ENCODE measurements around the gene DUSP19. TPM values are rescaled to one million over a fixed set of nuclear protein-coding genes. Genes with fewer than 3 reads are reported as not detected.

DUSP19 gene
- total and polyA plus RNA-seq, 2 of the 4 experiments (the other 2 are of a cell fraction), result 0.86 to 1.4 TPM

DNA sequence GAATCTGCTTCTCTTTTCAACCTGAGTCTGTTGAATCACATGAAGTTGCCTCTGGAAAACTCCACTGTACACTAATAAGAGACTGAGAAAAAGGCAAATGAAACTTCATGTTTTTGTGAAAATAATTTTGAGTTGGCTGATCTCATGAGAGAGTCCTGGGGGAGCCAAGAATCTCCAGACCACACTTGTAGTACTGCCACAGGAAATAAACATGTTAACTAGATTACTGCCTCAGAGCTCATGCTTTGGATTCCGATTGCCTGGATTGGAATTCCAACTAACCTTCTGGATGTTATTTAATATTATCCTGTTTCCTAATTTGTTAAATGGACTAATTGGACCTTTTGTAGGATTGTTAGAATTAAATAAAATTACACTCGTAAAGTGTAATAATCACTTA, 70.9 kb downstream of the DUSP19 start:
- Histone ChIP-seq H3K4me2 (ENCODE audit: low read depth, low read length) (0 out of 2 replicates have a peak overlapping the region, but pooled peaks have one; percentile 36), H4K5ac (ENCODE audit: low read depth, low read length) (no peak overlapping the region), H3K27me3 (ENCODE audit: control insufficient read depth, insufficient read depth, low read length) (no peaks in the 10 kb centered on the region), H3K18ac (ENCODE audit: low read depth, low read length) (no peak overlapping the region), H3K9me1 (ENCODE audit: insufficient read depth, low read length) (no peaks in the 10 kb centered on the region), H3K23ac (ENCODE audit: low read depth, low read length) (no peak overlapping the region), H3K36me3 (ENCODE audit: control insufficient read depth, insufficient read depth, low read length) (no peaks in the 10 kb centered on the region), H2AK9ac (replicated peaks; ENCODE audit: low read depth, low read length, poor library complexity) (no peak overlapping the region), H4K8ac (ENCODE audit: low read depth in 2 of 2, low read length in 2 of 2) (no peak overlapping the region), H3K4ac (ENCODE audit: low read depth, low read length) (no peak overlapping the region), H2BK5ac (ENCODE audit: low read depth, low read length, poor library complexity, severe bottlenecking) (no peak overlapping the region), H3K4me3 (ENCODE audit: insufficient read depth, low read depth, low read length) (no peak overlapping the region), H3K9ac (ENCODE audit: low read depth, low read length) (no peak overlapping the region), H4K91ac (ENCODE audit: insufficient read depth, low read depth, low read length) (no peak overlapping the region), H3K9me3 (ENCODE audit: control insufficient read depth, insufficient read depth, low read length) (no peaks in the 10 kb centered on the region), H3K56ac (ENCODE audit: extremely low read depth, insufficient read depth, low read length) (no peak overlapping the region), H3K14ac (replicated peaks; ENCODE audit: low read depth, low read length) (no peak overlapping the region), H3K4me1 (ENCODE audit: control insufficient read depth, insufficient read depth, low read length) (peaks cover 8% of the 10 kb centered on the region), H3K79me1 (ENCODE audit: low read depth in 1 of 2, low read length in 2 of 2) (peaks cover 7 to 14% of the 10 kb centered on the region in 2 experiments), H3K27ac (ENCODE audit: insufficient read depth, low read length) (no peak overlapping the region; the same call in 1 of the 2 replicates), H2BK15ac (ENCODE audit: low read depth, low read length) (no peak overlapping the region), H2BK20ac (ENCODE audit: low read depth, low read length) (no peak overlapping the region), H2AK5ac (ENCODE audit: low read depth, low read length) (no peak overlapping the region), H2BK120ac (ENCODE audit: low read depth, low read length) (no peak overlapping the region), H4K20me1 (ENCODE audit: insufficient read depth, low read length) (no peaks in the 10 kb centered on the region), H2AFZ (replicated peaks; ENCODE audit: low read length, poor library complexity) (no peak overlapping the region)
- WGBS, 2 experiments (ENCODE audit: extremely low coverage in 2 of 2, insufficient read length in 1 of 2), result no CpG with 5 or more reads among the region's 2 CpGs
- TF ChIP-seq MAZ (IDR thresholded peaks at IDR 0.05; ENCODE audit: borderline replicate concordance, low read depth, low read length) (no peak), SMC3 (IDR thresholded peaks at IDR 0.05; ENCODE audit: low read depth, low read length) (no peak), BHLHE40 (IDR thresholded peaks at IDR 0.05; ENCODE audit: low read depth, low read length) (no peak), MAFK (IDR thresholded peaks at IDR 0.05; ENCODE audit: low read depth, low read length) (no peak), MXI1 (IDR thresholded peaks at IDR 0.05; ENCODE audit: borderline replicate concordance, low read depth, low read length) (no peak), NFE2L2 (IDR thresholded peaks at IDR 0.05; ENCODE audit: low read depth, low read length) (no peak), RAD21 (IDR thresholded peaks at IDR 0.05; ENCODE audit: low read length) (no peak), CHD1 (IDR thresholded peaks at IDR 0.05; ENCODE audit: low read depth, low read length) (no peak), FOS (IDR thresholded peaks at IDR 0.05; ENCODE audit: low read depth, low read length) (no peak), RFX5 (IDR thresholded peaks at IDR 0.05; ENCODE audit: low read depth, low read length) (no peak), RCOR1 (IDR thresholded peaks at IDR 0.05; ENCODE audit: insufficient replicate concordance, low read length) (no peak), POLR2A (IDR thresholded peaks at IDR 0.05; ENCODE audit: low read depth, low read length) (no peak), CEBPB (IDR thresholded peaks at IDR 0.05; ENCODE audit: low read depth, low read length) (no peak)
- TF ChIP-seq, protein P1, sequence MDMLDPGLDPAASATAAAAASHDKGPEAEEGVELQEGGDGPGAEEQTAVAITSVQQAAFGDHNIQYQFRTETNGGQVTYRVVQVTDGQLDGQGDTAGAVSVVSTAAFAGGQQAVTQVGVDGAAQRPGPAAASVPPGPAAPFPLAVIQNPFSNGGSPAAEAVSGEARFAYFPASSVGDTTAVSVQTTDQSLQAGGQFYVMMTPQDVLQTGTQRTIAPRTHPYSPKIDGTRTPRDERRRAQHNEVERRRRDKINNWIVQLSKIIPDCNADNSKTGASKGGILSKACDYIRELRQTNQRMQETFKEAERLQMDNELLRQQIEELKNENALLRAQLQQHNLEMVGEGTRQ (IDR thresholded peaks at IDR 0.05; ENCODE audit: low read depth, low read length), result no peak
- TF ChIP-seq, protein P2, sequence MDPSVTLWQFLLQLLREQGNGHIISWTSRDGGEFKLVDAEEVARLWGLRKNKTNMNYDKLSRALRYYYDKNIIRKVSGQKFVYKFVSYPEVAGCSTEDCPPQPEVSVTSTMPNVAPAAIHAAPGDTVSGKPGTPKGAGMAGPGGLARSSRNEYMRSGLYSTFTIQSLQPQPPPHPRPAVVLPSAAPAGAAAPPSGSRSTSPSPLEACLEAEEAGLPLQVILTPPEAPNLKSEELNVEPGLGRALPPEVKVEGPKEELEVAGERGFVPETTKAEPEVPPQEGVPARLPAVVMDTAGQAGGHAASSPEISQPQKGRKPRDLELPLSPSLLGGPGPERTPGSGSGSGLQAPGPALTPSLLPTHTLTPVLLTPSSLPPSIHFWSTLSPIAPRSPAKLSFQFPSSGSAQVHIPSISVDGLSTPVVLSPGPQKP (IDR thresholded peaks at IDR 0.05; ENCODE audit: borderline replicate concordance, low read depth, low read length), result no peak
- TF ChIP-seq, protein P3, sequence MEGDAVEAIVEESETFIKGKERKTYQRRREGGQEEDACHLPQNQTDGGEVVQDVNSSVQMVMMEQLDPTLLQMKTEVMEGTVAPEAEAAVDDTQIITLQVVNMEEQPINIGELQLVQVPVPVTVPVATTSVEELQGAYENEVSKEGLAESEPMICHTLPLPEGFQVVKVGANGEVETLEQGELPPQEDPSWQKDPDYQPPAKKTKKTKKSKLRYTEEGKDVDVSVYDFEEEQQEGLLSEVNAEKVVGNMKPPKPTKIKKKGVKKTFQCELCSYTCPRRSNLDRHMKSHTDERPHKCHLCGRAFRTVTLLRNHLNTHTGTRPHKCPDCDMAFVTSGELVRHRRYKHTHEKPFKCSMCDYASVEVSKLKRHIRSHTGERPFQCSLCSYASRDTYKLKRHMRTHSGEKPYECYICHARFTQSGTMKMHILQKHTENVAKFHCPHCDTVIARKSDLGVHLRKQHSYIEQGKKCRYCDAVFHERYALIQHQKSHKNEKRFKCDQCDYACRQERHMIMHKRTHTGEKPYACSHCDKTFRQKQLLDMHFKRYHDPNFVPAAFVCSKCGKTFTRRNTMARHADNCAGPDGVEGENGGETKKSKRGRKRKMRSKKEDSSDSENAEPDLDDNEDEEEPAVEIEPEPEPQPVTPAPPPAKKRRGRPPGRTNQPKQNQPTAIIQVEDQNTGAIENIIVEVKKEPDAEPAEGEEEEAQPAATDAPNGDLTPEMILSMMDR (conservative IDR thresholded peaks at IDR 0.05; ENCODE audit: low read depth, low read length), result no peak
- dilution Hi-C loops (cut with HindIII; ENCODE audit: low sequenced_read_pairs, unreplicated experiment) (no loop called here), intact Hi-C loops (cut with micrococcal nuclease) (no loop called here), in situ Hi-C loops (cut with MboI; ENCODE audit: low sequenced_read_pairs) (no loop called here)
- no TSS peak for BruUV-seq (replicated peaks)
- ChIA-PET POLR2A (ENCODE audit: unreplicated experiment) (no interaction called here), CTCF (interaction anchor here (0.6 to 0.9 kb wide), 2 partner anchors 13 to 838 kb away, joined by 3 to 4 read pairs; no protein-coding TSS in a partner anchor)
- peak; percentile 77 for DNase-seq
- peak; percentile 97 for ATAC-seq (ENCODE audit: low read depth)
